KMS-11 (cell line): Measurements from ENCODE around the gene FBLL1.

Source experiments
- H2AFZ ChIP-seq: fragments of 200-600 bp; sonication (generic); 2 replicates; pipeline ENCODE4 v1.6.1; 2016; ENCODE audit warnings: antibody characterized with exemption, mixed run types, low read depth
- H3K27ac ChIP-seq: fragments of 200-600 bp; sonication (generic); 2 replicates; pipeline ENCODE4 v1.6.1; 2016; ENCODE audit warnings: mild to moderate bottlenecking, mixed run types
- H3K27me3 ChIP-seq: fragments of 200-600 bp; sonication (generic); 2 replicates; pipeline ENCODE4 v1.6.1; 2017; ENCODE audit warnings: mild to moderate bottlenecking, low read depth, mixed run types, moderate library complexity; ENCODE audit not compliant: insufficient read depth
- H3K36me3 ChIP-seq: fragments of 200-600 bp; sonication (generic); 2 replicates; pipeline ENCODE4 v1.6.1; 2017; ENCODE audit warnings: mild to moderate bottlenecking, mixed run types; ENCODE audit not compliant: insufficient read depth
- H3K4me1 ChIP-seq: fragments of 200-600 bp; sonication (generic); 2 replicates; pipeline ENCODE4 v1.6.1; 2016; ENCODE audit warnings: mild to moderate bottlenecking, low read depth, mixed run types; ENCODE audit not compliant: poor library complexity, severe bottlenecking
- H3K4me2 ChIP-seq: fragments of 200-600 bp; sonication (generic); 2 replicates; pipeline ENCODE4 v1.7.0; 2016; ENCODE audit warnings: mild to moderate bottlenecking, mixed run types
- H3K4me3 ChIP-seq: fragments of 200-600 bp; sonication (generic); IDR thresholded peaks from 2 replicates; pipeline ENCODE4 v1.6.1; 2017; ENCODE audit warnings: low read depth, low read length, mixed read lengths; ENCODE audit not compliant: insufficient read depth
- H3K79me2 ChIP-seq: fragments of 200-600 bp; sonication (generic); 2 replicates; pipeline ENCODE4 v1.6.1; 2016; ENCODE audit warnings: low read depth, mixed run types; ENCODE audit not compliant: insufficient read depth
- H3K9ac ChIP-seq: fragments of 200-600 bp; sonication (generic); 2 replicates; pipeline ENCODE4 v1.6.1; 2016; ENCODE audit warnings: mild to moderate bottlenecking, mixed run types
- H4K20me1 ChIP-seq: fragments of 200-600 bp; sonication (generic); 2 replicates; pipeline ENCODE4 v1.6.1; 2016; ENCODE audit warnings: mild to moderate bottlenecking, mixed run types; ENCODE audit not compliant: insufficient read depth
- CTCF ChIP-seq: fragments of 200-600 bp; sonication (generic); conservative IDR thresholded peaks from 2 replicates; pipeline ENCODE4 v1.6.1; 2017; ENCODE audit warnings: low read depth, mild to moderate bottlenecking, antibody characterized with exemption, low read length, moderate library complexity, mixed read lengths

FBLL1 gene

GRCh38 chr5:168486136-168486879 lies 42.8 kb upstream of the FBLL1 start, which contains the start of gene RARS1:
Gene RARS1 (plus strand): TSS chr5:168486471. CDS start chr5:168486499, 28 bp downstream.
- H3K9ac ChIP-seq: peak within 1 kb of the TSS; percentile 18; the same call in 1 of the 2 replicates
- no peak within 1 kb of the TSS for H3K27ac ChIP-seq
- peaks cover 23% of the 10 kb centered on the region for H3K4me1 ChIP-seq
- peak; percentile 67 for TF ChIP-seq CTCF
- H4K20me1 ChIP-seq: no peaks in the 10 kb centered on the region
- peak within 1 kb of the TSS; percentile 57 for H3K4me2 ChIP-seq
- no peaks in the 10 kb centered on the region for H3K27me3 ChIP-seq
- H3K36me3 ChIP-seq: no peaks in the 10 kb centered on the region
- H2AFZ ChIP-seq: peak within 1 kb of the TSS; percentile 58
- no peak within 1 kb of the TSS for H3K4me3 ChIP-seq
- peaks cover 12% of the 10 kb centered on the region; the same call in 1 of the 2 replicates for H3K79me2 ChIP-seq

- Histone ChIP-seq H3K4me1 (peaks cover 10% of the 10 kb centered on the region), H3K9ac (no peak overlapping the region), H3K27me3 (no peaks in the 10 kb centered on the region), H3K27ac (no peak overlapping the region), H2AFZ (no peak overlapping the region), H3K36me3 (no peaks in the 10 kb centered on the region; the same call in 1 of the 2 replicates), H3K4me3 (no peak overlapping the region), H3K79me2 (peaks cover 12% of the 10 kb centered on the region; the same call in 1 of the 2 replicates), H3K4me2 (no peak overlapping the region), H4K20me1 (no peaks in the 10 kb centered on the region)
- no peak for TF ChIP-seq CTCF
These were observed 40.0 kb upstream of the FBLL1 start for GRCh38 chr5:168489059-168489458.

GRCh38 chr5:168494057-168494555 lies 35.0 kb upstream of the FBLL1 start:
- H3K4me1 ChIP-seq: no peaks in the 10 kb centered on the region

GRCh38 chr5:168502563-168503237 lies 26.4 kb upstream of the FBLL1 start:
- Histone ChIP-seq H3K27ac (no peak overlapping the region), H3K4me2 (no peak overlapping the region), H3K79me2 (no peaks in the 10 kb centered on the region), H2AFZ (no peak overlapping the region), H3K27me3 (no peaks in the 10 kb centered on the region), H3K9ac (no peak overlapping the region), H3K4me1 (no peaks in the 10 kb centered on the region), H3K4me3 (no peak overlapping the region), H4K20me1 (no peaks in the 10 kb centered on the region), H3K36me3 (no peaks in the 10 kb centered on the region)
- TF ChIP-seq CTCF: no peak

More at GRCh38 chr5:168494057-168494555, 35.0 kb upstream of the FBLL1 start:
- Histone ChIP-seq H3K27ac (no peak overlapping the region), H3K4me2 (no peak overlapping the region), H3K27me3 (no peaks in the 10 kb centered on the region), H3K4me3 (no peak overlapping the region), H3K9ac (no peak overlapping the region), H3K79me2 (no peaks in the 10 kb centered on the region), H3K36me3 (no peaks in the 10 kb centered on the region; the same call in 1 of the 2 replicates), H4K20me1 (no peaks in the 10 kb centered on the region), H2AFZ (no peak overlapping the region)
- TF ChIP-seq CTCF: no peak
